Smooth muscle cell (in vitro differentiated cells): ENCODE results near the gene LAMP5. TPM values are rescaled to one million over a fixed set of nuclear protein-coding genes. Genes with fewer than 3 reads are reported as not detected.

ENCODE experiments used
- DNase-seq: peaks from one replicate; lab custom pipeline; 2025; ENCODE audit not compliant: unreplicated experiment; lab: John Stamatoyannopoulos, UW
- H2AFZ ChIP-seq: fragments of 200-600 bp; sonication (generic); 2 replicates; pipeline ENCODE4 v1.6.0; 2016; ENCODE audit warnings: antibody characterized with exemption, low read depth, mild to moderate bottlenecking
- H3F3A ChIP-seq: fragments of 200-600 bp; sonication (generic); 2 replicates; pipeline ENCODE4 v1.6.0; 2017; ENCODE audit warnings: antibody characterized with exemption, low read depth
- H3K27ac ChIP-seq: fragments of 200-600 bp; sonication (generic); 2 replicates; pipeline ENCODE4 v1.5.1; 2016; ENCODE audit warnings: low read depth, mild to moderate bottlenecking
- H3K27me3 ChIP-seq: fragments of 200-600 bp; sonication (generic); 2 replicates; pipeline ENCODE4 v1.6.1; 2016; ENCODE audit warnings: low read depth, mild to moderate bottlenecking
- H3K36me3 ChIP-seq: fragments of 200-600 bp; sonication (generic); 2 replicates; pipeline ENCODE4 v1.5.1; 2016; ENCODE audit warnings: low read depth
- H3K4me1 ChIP-seq: fragments of 200-600 bp; sonication (generic); 2 replicates; pipeline ENCODE4 v1.5.1; 2016; ENCODE audit warnings: low read depth
- H3K4me2 ChIP-seq: fragments of 200-600 bp; sonication (generic); 2 replicates; pipeline ENCODE4 v1.6.0; 2016; ENCODE audit warnings: mild to moderate bottlenecking
- H3K4me3 ChIP-seq: fragments of 200-600 bp; sonication (generic); 2 replicates; pipeline ENCODE4 v1.5.1; 2016; ENCODE audit warnings: mild to moderate bottlenecking
- H3K79me2 ChIP-seq: fragments of 200-600 bp; sonication (generic); 2 replicates; pipeline ENCODE4 v1.6.0; 2016; ENCODE audit warnings: low read depth, mild to moderate bottlenecking
- H3K9ac ChIP-seq: fragments of 200-600 bp; sonication (generic); 2 replicates; pipeline ENCODE4 v1.6.0; 2016; ENCODE audit warnings: low read depth
- H3K9me3 ChIP-seq: fragments of 200-600 bp; sonication (generic); replicated peaks from 2 replicates; pipeline ENCODE4 v1.5.1; 2016; ENCODE audit warnings: low read depth
- H4K20me1 ChIP-seq: fragments of 200-600 bp; sonication (generic); 2 replicates; pipeline ENCODE4 v1.6.0; 2016; ENCODE audit warnings: low read depth
- WGBS: methylation state at CpG from one replicate; pipeline ENCODE4 v1.1.7; 2016; ENCODE audit warnings: low lambda C conversion rate; 5-methylcytosine and 5-hydroxymethylcytosine counted together
- polyA plus RNA-seq: library from polyadenylated mRNA; unstranded; fragments of >200 nt; fragmentation: Nextera tagmentation; extraction: Ambion mirVana; gene quantifications from 2 replicates; pipeline ENCODE4 v1.2.1, GENCODE V29; 2016
- total RNA-seq: library from RNA; depleted of rRNA; stranded (reverse); fragments of >200 nt; gene quantifications from 2 replicates; pipeline ENCODE4 v1.2.3, GENCODE V29; 2014
- TF ChIP-seq, protein P1 (sequence below): fragments of 200-600 bp; sonication (generic); IDR thresholded peaks from 2 replicates; pipeline ENCODE4 v1.5.1; 2017; ENCODE audit warnings: borderline replicate concordance, mild to moderate bottlenecking, antibody characterized with exemption; ENCODE audit not compliant: insufficient read depth, poor library complexity, severe bottlenecking

LAMP5 gene
- total and polyA plus RNA-seq, 2 experiments from 2014 or later: 38.6 to 40.5 TPM

DNA sequence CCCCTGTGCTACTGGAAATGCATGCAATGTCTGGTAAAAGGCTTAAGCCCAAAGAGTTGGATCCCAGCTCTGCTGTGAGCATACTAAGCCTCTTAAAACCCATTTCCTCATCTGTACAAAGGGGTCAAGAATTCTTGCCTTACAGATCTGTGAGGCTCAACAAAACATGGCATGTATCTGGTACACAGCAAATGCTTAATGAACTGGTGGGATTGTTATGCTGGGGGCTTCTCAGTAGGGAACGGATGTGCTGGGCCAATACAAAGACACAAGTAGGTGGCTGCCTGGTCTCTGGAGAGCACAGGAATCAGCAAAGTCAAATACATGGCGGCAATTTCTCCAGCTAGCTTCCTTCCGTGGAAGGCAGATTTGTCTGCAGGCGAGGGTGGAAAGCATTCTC lies 62.3 kb downstream of the LAMP5 start:
- TF ChIP-seq, protein P1, sequence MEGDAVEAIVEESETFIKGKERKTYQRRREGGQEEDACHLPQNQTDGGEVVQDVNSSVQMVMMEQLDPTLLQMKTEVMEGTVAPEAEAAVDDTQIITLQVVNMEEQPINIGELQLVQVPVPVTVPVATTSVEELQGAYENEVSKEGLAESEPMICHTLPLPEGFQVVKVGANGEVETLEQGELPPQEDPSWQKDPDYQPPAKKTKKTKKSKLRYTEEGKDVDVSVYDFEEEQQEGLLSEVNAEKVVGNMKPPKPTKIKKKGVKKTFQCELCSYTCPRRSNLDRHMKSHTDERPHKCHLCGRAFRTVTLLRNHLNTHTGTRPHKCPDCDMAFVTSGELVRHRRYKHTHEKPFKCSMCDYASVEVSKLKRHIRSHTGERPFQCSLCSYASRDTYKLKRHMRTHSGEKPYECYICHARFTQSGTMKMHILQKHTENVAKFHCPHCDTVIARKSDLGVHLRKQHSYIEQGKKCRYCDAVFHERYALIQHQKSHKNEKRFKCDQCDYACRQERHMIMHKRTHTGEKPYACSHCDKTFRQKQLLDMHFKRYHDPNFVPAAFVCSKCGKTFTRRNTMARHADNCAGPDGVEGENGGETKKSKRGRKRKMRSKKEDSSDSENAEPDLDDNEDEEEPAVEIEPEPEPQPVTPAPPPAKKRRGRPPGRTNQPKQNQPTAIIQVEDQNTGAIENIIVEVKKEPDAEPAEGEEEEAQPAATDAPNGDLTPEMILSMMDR: no peak
- H4K20me1 ChIP-seq: no peaks in the 10 kb centered on the region
- no peaks in the 10 kb centered on the region for H3F3A ChIP-seq
- no peak overlapping the region for H3K4me2 ChIP-seq
- no peak for DNase-seq
- peaks cover 44% of the 10 kb centered on the region for H3K27me3 ChIP-seq
- H3K4me3 ChIP-seq: no peak overlapping the region
- H3K79me2 ChIP-seq: no peaks in the 10 kb centered on the region
- no peak overlapping the region for H2AFZ ChIP-seq
- 86% methylated on average over 4 of the region's 4 CpGs for WGBS
- H3K27ac ChIP-seq: no peak overlapping the region
- H3K36me3 ChIP-seq: no peaks in the 10 kb centered on the region
- no peaks in the 10 kb centered on the region for H3K9me3 ChIP-seq
- H3K9ac ChIP-seq: no peak overlapping the region
- peaks cover 33% of the 10 kb centered on the region for H3K4me1 ChIP-seq

DNA sequence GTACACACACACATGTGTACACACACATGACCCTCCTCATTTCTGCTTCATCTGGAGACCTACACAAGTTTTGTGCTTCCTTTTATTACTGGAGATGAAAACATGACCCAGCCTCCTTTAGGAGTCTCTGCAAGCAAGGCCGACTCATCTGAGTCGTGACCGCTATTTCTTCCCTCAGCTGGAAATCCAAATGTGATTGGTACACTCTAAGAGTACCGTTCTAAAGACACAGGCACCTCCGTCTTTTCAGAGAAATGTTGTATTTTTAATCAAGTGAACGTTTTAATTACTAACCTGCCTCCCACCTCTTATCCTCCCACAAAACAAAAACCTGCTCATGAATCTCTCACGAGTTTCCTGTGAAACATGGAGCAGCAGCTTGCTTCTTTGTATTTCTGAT lies 63.0 kb downstream of the LAMP5 start:
- DNase-seq: no peak

DNA sequence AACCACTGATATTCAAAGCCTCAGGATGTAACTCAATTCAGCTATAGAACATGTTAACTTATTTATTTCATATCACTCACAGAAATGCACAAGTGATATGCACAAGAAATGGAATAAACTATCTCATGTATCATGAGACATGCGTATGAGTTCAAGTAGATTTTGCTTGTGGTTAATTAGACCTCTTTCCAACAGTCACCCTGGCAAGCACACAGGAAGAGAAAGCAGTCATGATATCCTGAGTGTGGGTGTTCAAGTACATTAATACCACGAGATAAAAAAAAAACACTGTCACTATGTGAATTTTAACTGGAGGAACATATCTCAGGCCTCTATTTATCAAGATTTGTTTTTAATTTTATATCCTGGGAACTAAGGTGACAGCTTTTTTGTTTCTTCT lies 64.2 kb downstream of the LAMP5 start:
- no peak overlapping the region for H3K27ac ChIP-seq
- no peaks in the 10 kb centered on the region for H4K20me1 ChIP-seq

More for the DNA sequence above, 63.0 kb downstream of the LAMP5 start:
- TF ChIP-seq, protein P1: no peak
- Histone ChIP-seq H4K20me1 (no peaks in the 10 kb centered on the region), H3K27me3 (peaks cover 37% of the 10 kb centered on the region), H3F3A (no peaks in the 10 kb centered on the region), H2AFZ (no peak overlapping the region), H3K36me3 (no peaks in the 10 kb centered on the region), H3K4me3 (no peak overlapping the region), H3K4me1 (peaks cover 27% of the 10 kb centered on the region), H3K9me3 (no peaks in the 10 kb centered on the region), H3K27ac (no peak overlapping the region), H3K4me2 (no peak overlapping the region), H3K9ac (no peak overlapping the region), H3K79me2 (no peaks in the 10 kb centered on the region)
- WGBS: 89% methylated on average over 7 of the region's 7 CpGs

More for the DNA sequence above, 64.2 kb downstream of the LAMP5 start:
- H3K36me3 ChIP-seq: no peaks in the 10 kb centered on the region
- WGBS: 67% methylated on average over 2 of the region's 2 CpGs
- H3K9me3 ChIP-seq: no peaks in the 10 kb centered on the region
- H3K4me3 ChIP-seq: no peak overlapping the region
- peaks cover 25% of the 10 kb centered on the region for H3K27me3 ChIP-seq
- no peak overlapping the region for H2AFZ ChIP-seq
- no peaks in the 10 kb centered on the region for H3F3A ChIP-seq
- no peak for DNase-seq
- H3K4me2 ChIP-seq: no peak overlapping the region
- TF ChIP-seq, protein P1: no peak
- H3K79me2 ChIP-seq: no peaks in the 10 kb centered on the region
- H3K4me1 ChIP-seq: peaks cover 17% of the 10 kb centered on the region
- H3K9ac ChIP-seq: no peak overlapping the region
